Stimulated activated CD8-positive, alpha-beta memory T cell treated with anti-CD3 and anti-CD28 coated beads, Interleukin-7, amount 100 ng/mL, for 48 hours (primary cell): ENCODE measurements around the gene NOL4L.

Experiments used
- DNase-seq, 2 donors: peaks; one replicate each; pipeline ENCODE4 v3.0.0-alpha.2; 2020; ENCODE audit warnings: low read depth in 1 of 2; ENCODE audit errors: extremely low read depth in 1 of 2

NOL4L gene, protein sequence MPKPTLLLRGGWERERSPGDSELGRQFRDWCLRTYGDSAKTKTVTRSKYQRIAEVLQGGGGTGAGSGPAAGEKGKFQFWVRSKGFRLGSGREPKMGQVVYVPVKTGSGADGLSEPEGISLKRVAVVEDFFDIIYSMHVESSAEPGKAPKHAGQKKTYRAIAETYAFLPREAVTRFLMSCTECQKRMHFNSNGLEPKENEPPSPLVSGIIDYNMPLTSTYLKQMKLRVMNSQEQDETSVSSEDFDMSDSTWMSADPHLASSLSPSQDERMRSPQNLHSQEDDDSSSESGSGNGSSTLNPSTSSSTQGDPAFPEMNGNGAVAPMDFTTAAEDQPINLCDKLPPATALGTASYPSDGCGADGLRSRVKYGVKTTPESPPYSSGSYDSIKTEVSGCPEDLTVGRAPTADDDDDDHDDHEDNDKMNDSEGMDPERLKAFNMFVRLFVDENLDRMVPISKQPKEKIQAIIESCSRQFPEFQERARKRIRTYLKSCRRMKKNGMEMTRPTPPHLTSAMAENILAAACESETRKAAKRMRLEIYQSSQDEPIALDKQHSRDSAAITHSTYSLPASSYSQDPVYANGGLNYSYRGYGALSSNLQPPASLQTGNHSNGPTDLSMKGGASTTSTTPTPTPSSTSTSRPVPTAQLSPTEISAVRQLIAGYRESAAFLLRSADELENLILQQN

DNA sequence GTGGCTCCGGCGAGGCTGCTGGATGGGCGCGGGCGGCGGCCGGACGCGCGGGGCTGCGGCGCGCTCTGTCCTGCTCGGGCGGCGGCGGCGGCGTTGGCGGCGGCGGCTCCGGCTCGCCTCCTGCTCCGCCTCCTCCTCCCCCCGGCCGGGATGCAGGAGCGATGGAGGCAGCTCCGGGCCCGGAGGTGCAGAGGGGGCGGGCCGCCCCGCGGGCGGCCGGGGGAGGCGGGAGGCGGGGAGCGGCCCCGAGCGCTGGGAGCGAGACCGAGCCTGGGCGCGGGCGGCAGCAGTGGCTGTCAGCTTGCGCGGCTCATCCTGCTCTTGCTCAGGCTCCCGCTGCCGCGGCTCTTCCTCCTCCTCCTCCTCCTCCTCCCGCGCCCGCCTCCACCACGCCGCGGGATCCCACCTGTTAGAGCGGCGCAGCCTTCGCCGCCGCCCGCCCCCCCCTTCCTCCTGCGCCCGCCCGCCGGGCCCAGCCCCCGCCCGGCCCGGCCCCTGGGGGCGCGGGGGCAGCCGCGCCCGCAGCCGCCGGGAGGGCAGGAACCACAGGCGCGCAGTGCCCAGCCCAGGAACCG lies at the start of gene NOL4L:
NOL4L (minus strand) TSS at position 323 of the 575 bp plus-strand sequence. CDS start 443 bp downstream, outside the sequence.
- no peak for DNase-seq

GRCh38 chr20:32634041-32634805 lies 49.1 kb upstream of the NOL4L start:
- DNase-seq: no peak

- DNase-seq: no peak
Measured at GRCh38 chr20:32632461-32633354, 47.6 kb upstream of the NOL4L start.

GRCh38 chr20:32631933-32632460 lies 46.9 kb upstream of the NOL4L start:
- DNase-seq: no peak

GRCh38 chr20:32629813-32630212 lies 44.7 kb upstream of the NOL4L start:
- DNase-seq: no peak

DNA sequence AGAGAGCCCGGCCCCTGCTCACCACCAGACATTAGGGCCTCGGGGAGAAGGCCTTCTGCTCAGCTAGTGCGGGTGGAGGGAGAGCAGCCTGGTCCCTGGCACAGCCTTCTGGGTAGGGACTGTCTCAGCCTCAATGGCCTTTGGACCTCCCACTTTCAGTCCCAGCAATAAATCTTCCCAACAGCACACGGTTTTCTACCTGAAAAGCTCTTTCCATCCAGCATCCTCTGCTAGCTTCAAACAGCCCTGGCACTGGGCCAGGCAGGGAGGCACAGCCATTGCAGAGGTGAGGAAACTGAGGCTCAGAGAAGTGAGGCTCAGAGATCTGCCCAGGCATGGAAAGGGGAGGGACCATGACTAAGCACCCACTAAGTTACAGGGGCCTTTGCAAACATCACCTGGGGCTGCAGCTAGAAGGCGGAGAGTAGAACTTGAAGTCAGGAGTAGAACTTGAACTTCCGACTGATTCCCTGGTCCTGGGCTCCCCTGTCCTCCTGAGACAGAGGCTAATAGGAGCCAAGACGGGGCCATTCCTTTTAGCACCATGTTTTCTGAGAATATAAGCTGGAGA lies 43.9 kb upstream of the NOL4L start:
- DNase-seq: no peak

DNA sequence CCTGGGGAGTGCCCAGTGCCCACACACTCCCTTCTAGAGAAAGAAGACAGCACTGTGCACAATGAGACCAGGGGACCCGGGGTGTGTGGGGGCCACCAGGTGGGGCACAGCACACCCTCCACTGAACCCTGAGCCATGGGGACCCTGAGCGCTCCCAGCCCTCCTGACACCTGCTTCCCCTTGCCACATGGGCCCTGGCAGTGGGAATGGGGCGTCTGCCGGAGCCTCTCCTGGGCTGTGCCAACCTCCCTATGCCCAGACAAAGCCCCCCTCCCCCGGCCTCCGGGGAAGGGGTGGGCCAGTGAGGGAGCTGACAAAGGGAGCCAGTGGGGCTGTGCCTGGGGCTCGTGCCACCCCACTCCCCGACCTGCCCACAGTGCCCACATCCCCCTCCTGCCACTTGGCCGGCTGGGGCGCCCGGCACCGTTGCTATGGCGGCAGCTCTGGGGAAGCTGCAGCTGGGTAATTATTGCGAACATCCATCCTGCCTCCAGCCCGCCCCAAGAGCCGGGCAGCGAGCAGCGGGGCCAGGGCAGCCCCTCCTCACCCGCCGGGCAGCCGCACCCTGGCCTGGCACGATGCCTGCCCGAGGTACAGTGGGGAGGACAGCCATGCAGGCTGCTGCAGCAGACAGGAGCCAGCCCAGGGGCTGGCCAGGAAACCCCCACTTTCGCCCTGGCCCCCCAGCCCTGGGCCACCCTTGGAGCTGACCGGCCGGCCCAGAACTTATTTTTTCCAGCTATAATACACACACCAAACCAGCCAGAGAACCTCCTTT lies 41.9 kb upstream of the NOL4L start:
- DNase-seq: no peak

DNA sequence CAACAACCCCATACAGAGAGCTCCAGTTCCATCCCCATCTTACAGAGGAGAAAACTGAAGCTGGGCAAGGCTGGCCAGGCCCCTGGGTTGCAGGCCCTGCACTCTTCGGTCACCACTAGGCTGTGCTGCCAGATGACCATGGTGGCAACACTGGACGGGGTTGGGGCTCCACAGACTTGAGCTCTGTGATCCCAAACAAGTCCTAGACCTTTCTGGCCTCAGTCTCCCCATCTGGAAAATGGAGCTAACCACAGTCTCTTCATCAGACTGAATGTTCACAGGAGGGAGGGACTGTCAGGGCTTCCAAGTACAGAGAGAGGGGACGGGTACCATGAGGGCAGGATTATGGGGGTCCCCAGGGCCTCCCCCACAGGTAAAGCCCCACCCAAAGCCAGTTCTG lies 41.3 kb upstream of the NOL4L start:
- no peak for DNase-seq

GRCh38 chr20:32625996-32626395 lies 40.9 kb upstream of the NOL4L start:
- no peak for DNase-seq

DNA sequence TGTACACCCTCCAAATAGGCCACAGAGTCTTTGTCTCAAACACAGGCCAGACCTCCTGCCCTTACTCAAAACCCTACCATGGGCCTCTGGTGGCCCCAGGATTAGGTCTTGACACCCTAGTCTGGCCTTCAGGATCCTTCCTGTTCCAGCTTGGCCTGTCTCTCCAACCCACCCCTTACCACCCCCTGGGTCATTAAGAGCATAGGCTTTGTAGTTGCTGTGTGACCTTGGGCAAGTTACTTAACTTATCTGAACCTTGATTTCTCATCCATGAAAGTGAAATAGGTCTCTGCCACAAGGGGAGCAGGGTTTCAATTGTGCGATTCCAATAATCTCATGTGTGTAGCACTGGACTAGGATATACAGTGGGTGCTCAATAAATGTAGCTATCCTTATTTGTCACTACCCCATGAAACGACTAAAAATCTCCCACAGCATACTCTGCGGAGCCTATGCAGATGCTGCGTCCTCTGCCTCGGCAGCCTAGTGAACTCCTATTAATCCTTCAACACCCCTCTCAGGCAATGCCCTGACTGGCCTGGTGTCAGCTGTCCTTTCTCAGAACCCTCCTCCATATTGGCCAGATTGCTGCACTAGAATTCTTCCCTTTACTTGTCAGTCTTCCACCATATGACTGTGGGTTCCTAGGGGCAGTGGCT lies 39.7 kb upstream of the NOL4L start:
- no peak for DNase-seq

GRCh38 chr20:32623667-32624157 lies 38.6 kb upstream of the NOL4L start:
- DNase-seq: no peak

DNA sequence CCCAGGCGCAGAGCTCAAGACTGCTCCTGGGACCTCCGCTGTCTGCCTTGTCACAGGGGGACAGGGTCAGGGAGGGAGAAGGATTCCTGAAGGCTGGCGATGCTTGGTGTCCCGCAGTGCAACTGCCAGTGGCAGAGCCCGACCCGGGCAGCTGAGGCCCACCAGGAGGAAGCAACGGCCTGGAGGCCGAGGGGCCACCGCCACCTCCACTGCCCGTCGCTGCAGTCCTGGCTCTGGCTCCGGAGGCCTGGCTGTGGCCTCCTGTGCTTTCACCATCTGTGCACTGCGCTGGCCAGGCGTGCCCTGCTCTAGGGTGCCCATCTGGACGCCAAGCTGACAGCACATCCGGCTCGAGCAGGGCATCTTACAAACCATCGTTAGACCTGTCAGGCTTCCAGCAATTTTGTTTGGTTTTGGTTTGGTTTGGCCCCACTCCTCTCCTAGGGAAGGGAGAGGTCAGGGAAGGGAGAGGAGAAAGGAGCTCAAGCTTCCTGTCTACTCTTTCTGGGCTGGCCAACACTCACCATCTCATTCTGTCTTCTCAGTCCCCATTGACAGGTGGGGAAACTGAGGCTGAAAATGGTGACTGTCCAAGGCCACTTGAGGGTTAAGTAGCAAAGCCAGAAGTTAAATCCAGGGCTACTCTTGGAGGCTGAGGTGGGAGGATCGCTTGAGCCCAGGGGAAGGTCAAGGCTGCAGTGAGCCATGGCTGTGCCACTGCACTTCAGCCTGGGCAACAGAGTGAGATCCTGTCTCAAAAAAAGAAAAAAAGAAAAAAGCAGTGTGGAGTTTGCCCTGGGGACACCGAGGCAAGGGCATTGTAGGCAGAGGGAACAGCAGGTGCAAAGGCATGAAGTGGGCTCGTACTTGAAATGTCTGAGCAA lies 37.7 kb upstream of the NOL4L start:
- no peak for DNase-seq

DNA sequence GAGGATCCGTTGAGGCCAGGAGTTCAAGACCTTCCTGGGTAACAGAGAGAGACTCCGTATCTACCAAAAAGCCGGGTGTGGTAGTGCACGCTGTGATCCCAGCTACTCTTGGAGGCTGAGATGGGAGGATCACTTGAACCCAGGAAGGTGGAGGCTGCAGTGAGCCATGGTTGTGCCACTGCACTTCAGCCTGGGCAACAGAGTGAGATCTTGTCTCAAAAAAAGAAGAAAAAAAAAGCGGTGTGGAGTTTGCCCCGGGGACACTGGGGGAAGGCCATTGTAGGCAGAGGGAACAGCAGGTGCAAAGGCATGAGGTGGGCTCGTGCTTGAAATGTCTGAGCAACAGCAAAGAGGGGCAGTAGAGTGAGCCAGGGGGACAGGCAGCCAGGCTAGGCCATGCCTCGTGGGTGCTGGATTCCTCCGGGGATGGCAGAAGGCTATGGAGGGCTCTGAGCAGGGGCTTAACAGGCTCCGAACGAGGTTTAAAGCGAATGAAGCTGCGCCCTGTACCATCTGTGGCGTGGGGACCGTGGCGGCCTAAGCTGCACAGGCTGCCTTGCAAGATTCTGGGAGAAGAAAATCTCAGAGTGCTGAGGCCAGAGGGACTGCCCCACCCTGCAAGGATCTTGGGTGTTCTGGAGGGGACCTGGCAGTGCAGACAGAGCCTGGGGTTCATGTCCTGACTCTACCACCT lies 36.9 kb upstream of the NOL4L start:
- no peak for DNase-seq

DNA sequence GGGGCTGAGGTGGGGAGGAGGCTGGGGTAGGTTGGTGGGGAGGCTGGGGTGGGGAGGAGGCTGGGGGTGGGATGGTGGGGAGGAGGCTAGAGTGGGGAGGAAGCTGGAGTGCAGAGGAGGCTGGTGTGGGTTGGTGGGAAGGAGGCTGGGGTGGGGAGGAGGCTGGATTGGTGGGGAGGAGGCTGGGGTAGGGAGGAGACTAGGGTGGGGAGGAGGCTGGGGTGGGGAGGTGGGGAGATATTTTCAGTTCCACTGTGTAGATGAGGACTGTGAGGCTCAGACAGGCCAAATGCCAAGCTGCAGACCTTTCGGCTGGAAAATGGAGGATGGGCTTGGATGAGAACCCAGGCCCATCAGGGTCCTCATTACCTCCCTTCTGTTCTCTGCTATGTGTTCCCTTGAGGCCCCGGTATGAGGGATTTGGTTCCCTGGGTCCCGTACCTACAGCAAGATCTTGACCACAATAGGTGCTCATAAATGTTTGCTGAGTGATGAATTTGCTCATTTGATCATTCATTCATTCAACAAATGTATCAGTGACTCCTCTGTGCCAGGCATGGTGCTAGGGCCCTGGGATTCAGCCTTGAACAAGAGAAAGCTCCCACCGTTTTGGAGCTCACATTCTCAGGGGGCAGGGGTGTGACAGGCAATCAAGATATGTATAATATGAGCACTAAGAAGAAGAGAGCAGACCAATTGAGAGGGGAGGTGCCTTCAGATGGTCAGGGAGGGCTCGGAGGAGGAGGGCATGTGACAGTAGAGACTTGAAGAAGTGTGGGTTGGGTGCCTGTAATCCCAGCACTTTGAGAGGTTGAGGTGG lies 36.1 kb upstream of the NOL4L start:
- no peak for DNase-seq

- no peak for DNase-seq
Measured at GRCh38 chr20:32619586-32619985, 34.5 kb upstream of the NOL4L start.

GRCh38 chr20:32614772-32615171 lies 29.6 kb upstream of the NOL4L start:
- DNase-seq: no peak
